NCI-H82 (cell line): Measurements from ENCODE around the gene BRICD5.

Experiments
- DNase-seq: peaks from one replicate; lab custom pipeline; 2025; lab: John Stamatoyannopoulos, UW

The BRICD5 gene

GRCh38 chr16:2199095-2199494 lies 11.6 kb downstream of the BRICD5 start:
- no peak for DNase-seq

GRCh38 chr16:2198283-2198682 lies 12.4 kb downstream of the BRICD5 start:
- no peak for DNase-seq

GRCh38 chr16:2197765-2198164 lies 12.9 kb downstream of the BRICD5 start:
- DNase-seq, result no peak

- no peak for DNase-seq
These were observed 13.6 kb downstream of the BRICD5 start for GRCh38 chr16:2196981-2197511.

- DNase-seq, result peak; percentile 52
These were observed 14.3 kb downstream of the BRICD5 start, which contains the start of gene CASKIN1 for GRCh38 chr16:2196162-2196980. Gene CASKIN1 (minus strand): TSS chr16:2196605. CDS start chr16:2196432, 173 bp downstream.

- DNase-seq, result peak; percentile 54
These were observed 15.1 kb downstream of the BRICD5 start for GRCh38 chr16:2195322-2196161.

GRCh38 chr16:2194852-2195321 lies 15.8 kb downstream of the BRICD5 start:
- peak; percentile 75 for DNase-seq

- peak; percentile 59 for DNase-seq
These were observed 16.4 kb downstream of the BRICD5 start for GRCh38 chr16:2194166-2194834.

GRCh38 chr16:2191446-2191706 lies 19.3 kb downstream of the BRICD5 start:
- DNase-seq, result no peak

GRCh38 chr16:2190659-2191445 lies 19.8 kb downstream of the BRICD5 start:
- peak; percentile 36 for DNase-seq

GRCh38 chr16:2190002-2190658 lies 20.5 kb downstream of the BRICD5 start:
- DNase-seq, result no peak

GRCh38 chr16:2189252-2189893 lies 21.3 kb downstream of the BRICD5 start:
- no peak for DNase-seq

- DNase-seq, result no peak
These were observed 22.3 kb downstream of the BRICD5 start for GRCh38 chr16:2188395-2188794.

- no peak for DNase-seq
These were observed 23.5 kb downstream of the BRICD5 start for GRCh38 chr16:2187212-2187611.

- DNase-seq, result no peak
These were observed 24.2 kb downstream of the BRICD5 start for GRCh38 chr16:2186505-2186904.

- DNase-seq, result no peak
These were observed 24.6 kb downstream of the BRICD5 start for GRCh38 chr16:2186064-2186463.

GRCh38 chr16:2184962-2185361 lies 25.7 kb downstream of the BRICD5 start:
- no peak for DNase-seq

- no peak for DNase-seq
These were observed 26.3 kb downstream of the BRICD5 start for GRCh38 chr16:2184346-2184745.

- DNase-seq, result no peak
These were observed 27.0 kb downstream of the BRICD5 start for GRCh38 chr16:2183671-2184070.

GRCh38 chr16:2181952-2182351 lies 28.7 kb downstream of the BRICD5 start:
- no peak for DNase-seq
